EL (cell line): ENCODE results near the gene GARNL3.

Experiments used
- DNase-seq: peaks from one replicate; pipeline ENCODE4 v3.0.0-alpha.2; 2016

The GARNL3 gene

GRCh38 chr9:127390248-127390545 is 125.6 kb downstream of the GARNL3 start:
- no peak for DNase-seq

- DNase-seq, result no peak
Observed at GRCh38 chr9:127390563-127390962, 126.0 kb downstream of the GARNL3 start.

- DNase-seq, result no peak
Observed at GRCh38 chr9:127392166-127392565, 127.6 kb downstream of the GARNL3 start.

- DNase-seq, result no peak
Observed at GRCh38 chr9:127392976-127393375, 128.4 kb downstream of the GARNL3 start.

- no peak for DNase-seq
Observed at GRCh38 chr9:127393645-127394044, 129.1 kb downstream of the GARNL3 start.

- no peak for DNase-seq
Observed at GRCh38 chr9:127395497-127396252, 131.1 kb downstream of the GARNL3 start.

GRCh38 chr9:127396253-127396807 is 131.8 kb downstream of the GARNL3 start:
- no peak for DNase-seq

GRCh38 chr9:127396808-127397645 is 132.5 kb downstream of the GARNL3 start, which contains the start of gene SLC2A8:
Gene SLC2A8 (plus strand): TSS chr9:127397169. CDS start chr9:127397231, 62 bp downstream.
- peak; percentile 99 for DNase-seq

GRCh38 chr9:127397646-127398274 is 133.2 kb downstream of the GARNL3 start:
- peak; percentile 55 for DNase-seq

- DNase-seq, result no peak
Observed at GRCh38 chr9:127398275-127398647, 133.7 kb downstream of the GARNL3 start.

- no peak for DNase-seq
Observed at GRCh38 chr9:127398715-127399400, 134.3 kb downstream of the GARNL3 start.

- DNase-seq, result no peak
Observed at GRCh38 chr9:127399736-127400269, 135.2 kb downstream of the GARNL3 start.

GRCh38 chr9:127402401-127403090 is 138.0 kb downstream of the GARNL3 start:
- no peak for DNase-seq

GRCh38 chr9:127403507-127404192 is 139.1 kb downstream of the GARNL3 start:
- DNase-seq, result no peak

- no peak for DNase-seq
Observed at GRCh38 chr9:127404631-127405030, 140.1 kb downstream of the GARNL3 start.

- DNase-seq, result no peak
Observed at GRCh38 chr9:127405344-127406125, 141.0 kb downstream of the GARNL3 start.

- DNase-seq, result no peak
Observed at GRCh38 chr9:127406799-127407491, 142.4 kb downstream of the GARNL3 start.

GRCh38 chr9:127407492-127407843 is 142.9 kb downstream of the GARNL3 start:
- DNase-seq, result no peak

- no peak for DNase-seq
Observed at GRCh38 chr9:127411122-127411521, 146.5 kb downstream of the GARNL3 start.

GRCh38 chr9:127415141-127415540 is 150.6 kb downstream of the GARNL3 start:
- no peak for DNase-seq
